Duodenal mucosa (tissue), 2 donors: Measurements from ENCODE around the gene CD14.
"Not testable (repeated sequence)": the region's sequence is repeated elsewhere in the genome, so short reads cannot be mapped to it uniquely, and the experiment has no call there.

Source experiments
- H3K27ac ChIP-seq: one replicate; pipeline ENCODE4 v1.7.0; 2013; ENCODE audit warnings: low read depth, low read length
- H3K27me3 ChIP-seq, 2 donors: one replicate each; pipeline ENCODE4 v1.7.0; 2013; ENCODE audit warnings: low read length in 2 of 2, control low read depth in 1 of 2; ENCODE audit not compliant: insufficient read depth in 2 of 2, control insufficient read depth in 1 of 2
- H3K36me3 ChIP-seq, 2 donors: one replicate each; pipeline ENCODE4 v1.7.0; 2013; ENCODE audit warnings: low read length in 2 of 2, control low read depth in 1 of 2; ENCODE audit not compliant: insufficient read depth in 2 of 2, control insufficient read depth in 1 of 2
- H3K4me1 ChIP-seq, 2 donors: one replicate each; pipeline ENCODE4 v1.7.0; 2013; ENCODE audit warnings: low read length in 2 of 2, control low read depth in 1 of 2; ENCODE audit not compliant: insufficient read depth in 2 of 2, control insufficient read depth in 1 of 2
- H3K4me3 ChIP-seq, 2 donors: one replicate each; pipeline ENCODE4 v1.7.0; 2013; ENCODE audit warnings: low read length in 2 of 2, low read depth in 1 of 2
- H3K9ac ChIP-seq, 2 donors: one replicate each; pipeline ENCODE4 v1.7.0; 2013; ENCODE audit warnings: low read length in 2 of 2, low read depth in 1 of 2
- H3K9me3 ChIP-seq, 2 donors: one replicate each; pipeline ENCODE4 v1.7.0; 2013; ENCODE audit warnings: low read length in 2 of 2, control low read depth in 1 of 2; ENCODE audit not compliant: control insufficient read depth in 1 of 2

The CD14 gene

GRCh38 chr5:140664359-140665119 is 31.6 kb upstream of the CD14 start, which contains the start of gene WDR55:
TSS of gene WDR55 (plus strand) at chr5:140664904. CDS start at chr5:140664913, 9 bp downstream.
- Histone ChIP-seq H3K27me3 (no peaks in the 10 kb centered on the region), H3K9me3 (no peaks in the 10 kb centered on the region), H3K4me3 (peak within 1 kb of the TSS; percentile 97 to 98), H3K27ac (peak within 1 kb of the TSS; percentile 97), H3K4me1 (peaks cover 0 to 21% of the 10 kb centered on the region in 2 donors), H3K36me3 (peaks cover 38 to 63% of the 10 kb centered on the region in 2 donors), H3K9ac (peak within 1 kb of the TSS; percentile 91 to 92)

- H3K36me3 ChIP-seq, result peaks cover 42 to 63% of the 10 kb centered on the region in 2 donors
- H3K27ac ChIP-seq, result peak overlapping the region; percentile 97
Observed at GRCh38 chr5:140664030-140664358, 31.0 kb upstream of the CD14 start.

GRCh38 chr5:140660371-140660770 is 27.4 kb upstream of the CD14 start:
- H3K9me3 ChIP-seq, H3K4me3 ChIP-seq: not testable (repeated sequence)
- peaks cover 43 to 73% of the 10 kb centered on the region in 2 donors for H3K36me3 ChIP-seq

More at GRCh38 chr5:140664030-140664358, 31.0 kb upstream of the CD14 start:
- peak overlapping the region; percentile 91 to 92 for H3K9ac ChIP-seq
- H3K27me3 ChIP-seq, result no peaks in the 10 kb centered on the region
- H3K4me3 ChIP-seq, result peak overlapping the region; percentile 97 to 98
- peaks cover 0 to 21% of the 10 kb centered on the region in 2 donors for H3K4me1 ChIP-seq
- no peaks in the 10 kb centered on the region for H3K9me3 ChIP-seq

GRCh38 chr5:140658870-140659269 is 25.9 kb upstream of the CD14 start:
- no peak overlapping the region for H3K9ac ChIP-seq
- peaks cover 49 to 88% of the 10 kb centered on the region in 2 donors for H3K36me3 ChIP-seq
- no peak overlapping the region for H3K4me3 ChIP-seq
- no peaks in the 10 kb centered on the region for H3K27me3 ChIP-seq
- peaks cover 0 to 3% of the 10 kb centered on the region in 2 donors for H3K4me1 ChIP-seq
- H3K27ac ChIP-seq, result no peak overlapping the region
- no peaks in the 10 kb centered on the region for H3K9me3 ChIP-seq

More at GRCh38 chr5:140660371-140660770, 27.4 kb upstream of the CD14 start:
- not testable (repeated sequence) for H3K9ac ChIP-seq, H3K27ac ChIP-seq, H3K4me1 ChIP-seq, H3K27me3 ChIP-seq

GRCh38 chr5:140647042-140647419 is 14.1 kb upstream of the CD14 start:
- H3K4me1 ChIP-seq, result peaks cover 13 to 15% of the 10 kb centered on the region in 2 donors
- H3K27me3 ChIP-seq, result no peaks in the 10 kb centered on the region
- H3K4me3 ChIP-seq, result peak overlapping the region; percentile 87 to 95
- H3K27ac ChIP-seq, result peak overlapping the region; percentile 72
- H3K9ac ChIP-seq, result peak overlapping the region; percentile 77 to 88
- H3K9me3 ChIP-seq, result no peaks in the 10 kb centered on the region
- H3K36me3 ChIP-seq, result peaks cover 24 to 50% of the 10 kb centered on the region in 2 donors

- Histone ChIP-seq H3K9me3 (no peaks in the 10 kb centered on the region), H3K27me3 (no peaks in the 10 kb centered on the region), H3K9ac (no peak overlapping the region), H3K4me1 (peaks cover 13 to 19% of the 10 kb centered on the region in 2 donors), H3K27ac (no peak overlapping the region), H3K4me3 (no peak overlapping the region), H3K36me3 (peaks cover 19 to 37% of the 10 kb centered on the region in 2 donors)
Observed at GRCh38 chr5:140642718-140643117, 9.7 kb upstream of the CD14 start.

GRCh38 chr5:140641716-140642115 is 8.7 kb upstream of the CD14 start:
- Histone ChIP-seq H3K9ac (no peak overlapping the region), H3K4me3 (no peak overlapping the region), H3K9me3 (no peaks in the 10 kb centered on the region), H3K36me3 (peaks cover 19 to 37% of the 10 kb centered on the region in 2 donors), H3K4me1 (peaks cover 12 to 18% of the 10 kb centered on the region in 2 donors), H3K27me3 (no peaks in the 10 kb centered on the region), H3K27ac (no peak overlapping the region)

- Histone ChIP-seq H3K4me3 (peak within 1 kb of the TSS; percentile 78 to 82), H3K9ac (peak within 1 kb of the TSS; percentile 65 to 87), H3K36me3 (peaks cover 7 to 27% of the 10 kb centered on the region in 2 donors), H3K27ac (peak within 1 kb of the TSS; percentile 75), H3K27me3 (no peaks in the 10 kb centered on the region), H3K9me3 (no peaks in the 10 kb centered on the region), H3K4me1 (peaks cover 5 to 12% of the 10 kb centered on the region in 2 donors)
Observed at GRCh38 chr5:140639148-140639981, 6.4 kb upstream of the CD14 start, which contains the start of gene TMCO6. TSS of gene TMCO6 (plus strand) at chr5:140639451. CDS start at chr5:140639528, 77 bp downstream.

- Histone ChIP-seq H3K4me1 (peaks cover 5 to 12% of the 10 kb centered on the region in 2 donors), H3K9ac (peak overlapping the region; percentile 58 to 64), H3K36me3 (peaks cover 2 to 21% of the 10 kb centered on the region in 2 donors), H3K27ac (peak overlapping the region; percentile 73), H3K4me3 (peak overlapping the region; percentile 74 to 82)
- not testable (repeated sequence) for H3K9me3 ChIP-seq, H3K27me3 ChIP-seq
Observed at GRCh38 chr5:140638898-140639147, 5.8 kb upstream of the CD14 start.
